HG02759 (cell line): ENCODE results near the gene RCOR1.
A peak's percentile ranks its signal among the peaks of the same experiment; 100 is the strongest.
"Not testable (repeated sequence)": the region's sequence is repeated elsewhere in the genome, so short reads cannot be mapped to it uniquely, and the experiment has no call there.

ENCODE experiments used
- ATAC-seq: cut with Tn5 transposase; IDR thresholded peaks from one replicate; pipeline ENCODE4 v1.9.1; 2021; ENCODE audit warnings: mild to moderate bottlenecking, moderate library complexity; ENCODE audit not compliant: unreplicated experiment

RCOR1 gene

GRCh38 chr14:102591372-102591943 is 991 bp upstream of the RCOR1 start:
- ATAC-seq, result peak; percentile 2

- ATAC-seq, result peak; percentile 15
Observed at GRCh38 chr14:102592763-102593060, 263 bp downstream of the RCOR1 start.

- ATAC-seq, result peak; percentile 10
Observed at GRCh38 chr14:102593061-102593824, 794 bp downstream of the RCOR1 start.

- ATAC-seq, result no peak
Observed at GRCh38 chr14:102593825-102594137, 1.3 kb downstream of the RCOR1 start.

- no peak for ATAC-seq
Observed at GRCh38 chr14:102594514-102595175, 2.2 kb downstream of the RCOR1 start.

GRCh38 chr14:102601378-102601925 is 9.0 kb downstream of the RCOR1 start:
- no peak for ATAC-seq

GRCh38 chr14:102602421-102603292 is 10.2 kb downstream of the RCOR1 start:
- no peak for ATAC-seq

- ATAC-seq, result no peak
Observed at GRCh38 chr14:102603293-102603907, 11.0 kb downstream of the RCOR1 start.

- no peak for ATAC-seq
Observed at GRCh38 chr14:102604183-102604582, 11.7 kb downstream of the RCOR1 start.

- ATAC-seq, result no peak
Observed at GRCh38 chr14:102605029-102605428, 12.6 kb downstream of the RCOR1 start.

- peak; percentile 51 for ATAC-seq
Observed at GRCh38 chr14:102606296-102606695, 13.8 kb downstream of the RCOR1 start.

- ATAC-seq, result peak; percentile 56
Observed at GRCh38 chr14:102608064-102608446, 15.6 kb downstream of the RCOR1 start.

GRCh38 chr14:102610968-102611811 is 18.7 kb downstream of the RCOR1 start:
- no peak for ATAC-seq

GRCh38 chr14:102616318-102616717 is 23.9 kb downstream of the RCOR1 start:
- no peak for ATAC-seq

GRCh38 chr14:102616799-102617198 is 24.4 kb downstream of the RCOR1 start:
- no peak for ATAC-seq

- ATAC-seq, result not testable (repeated sequence)
Observed at GRCh38 chr14:102619012-102619411, 26.6 kb downstream of the RCOR1 start.

- ATAC-seq, result no peak
Observed at GRCh38 chr14:102620413-102620812, 28.0 kb downstream of the RCOR1 start.

GRCh38 chr14:102622262-102622885 is 29.9 kb downstream of the RCOR1 start:
- no peak for ATAC-seq

GRCh38 chr14:102624666-102625065 is 32.2 kb downstream of the RCOR1 start:
- no peak for ATAC-seq
